HepG2 (cell line): ENCODE results near the gene THRB.

Experiments
- ETS1 ChIP-seq: sonication (generic); formaldehyde crosslinking; IDR thresholded peaks from 2 replicates; pipeline ENCODE4 v1.4.0; 2020; ENCODE audit warnings: missing genetic modification reagents
- POLR2A ChIP-seq, 2 experiments: IDR thresholded peaks; 2 replicates each; pipeline ENCODE4 v1.6.1; 2011; ENCODE audit warnings: low read depth in 2 of 2, low read length in 2 of 2, mild to moderate bottlenecking in 1 of 2, moderate library complexity in 1 of 2; ENCODE audit not compliant: insufficient read depth in 1 of 2
- TF ChIP-seq, protein P1 (sequence below): IDR thresholded peaks from 2 replicates; pipeline ENCODE4 v1.6.1; 2016; ENCODE audit warnings: low read depth

- TF ChIP-seq, protein P1, sequence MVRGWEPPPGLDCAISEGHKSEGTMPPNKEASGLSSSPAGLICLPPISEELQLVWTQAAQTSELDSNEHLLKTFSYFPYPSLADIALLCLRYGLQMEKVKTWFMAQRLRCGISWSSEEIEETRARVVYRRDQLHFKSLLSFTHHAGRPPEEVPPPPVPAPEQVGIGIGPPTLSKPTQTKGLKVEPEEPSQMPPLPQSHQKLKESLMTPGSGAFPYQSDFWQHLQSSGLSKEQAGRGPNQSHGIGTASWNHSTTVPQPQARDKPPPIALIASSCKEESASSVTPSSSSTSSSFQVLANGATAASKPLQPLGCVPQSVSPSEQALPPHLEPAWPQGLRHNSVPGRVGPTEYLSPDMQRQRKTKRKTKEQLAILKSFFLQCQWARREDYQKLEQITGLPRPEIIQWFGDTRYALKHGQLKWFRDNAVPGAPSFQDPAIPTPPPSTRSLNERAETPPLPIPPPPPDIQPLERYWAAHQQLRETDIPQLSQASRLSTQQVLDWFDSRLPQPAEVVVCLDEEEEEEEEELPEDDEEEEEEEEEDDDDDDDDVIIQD (CRISPR knock-in tag), result no peak
- TF ChIP-seq ETS1 (CRISPR knock-in tag) (no peak), POLR2A (IDR thresholded peaks at IDR 0.05; ENCODE audit: insufficient read depth in 1 of 2, low read depth in 2 of 2, low read length in 2 of 2) (no peak)
Observed at GRCh38 chr3:24264011-24264410, 230.6 kb downstream of the THRB start.
